OCI-LY7 (cell line): ENCODE data around the gene APOE. TPM values are rescaled to one million over a fixed set of nuclear protein-coding genes. Genes with fewer than 3 reads are reported as not detected.

Experiments
- BruUV-seq: library from RNA; stranded (reverse); fragments of 400-500 nt; replicated peaks from 2 replicates; lab custom pipeline; 2021; lab: Mats Ljungman, UMichigan
- CTCF ChIA-PET: fragments of 300-600 bp; sonication (Branson Sonifier 250); formaldehyde crosslinking; loops from one replicate; lab custom pipeline; 2022; ENCODE audit warnings: antibody characterized with exemption; ENCODE audit not compliant: unreplicated experiment; lab: Charles Lee
- POLR2A ChIA-PET: fragments of 300-600 bp; sonication (Branson Sonifier 250); formaldehyde crosslinking; loops from one replicate; lab custom pipeline; 2022; ENCODE audit warnings: antibody characterized with exemption; lab: Charles Lee
- DNase-seq: peaks from one replicate; pipeline ENCODE4 v3.0.0-alpha.2; 2015; ENCODE audit warnings: low spot score
- H2AFZ ChIP-seq: fragments of 200-600 bp; sonication (generic), shearing (Covaris generic); 2 replicates; pipeline ENCODE4 v1.6.1; 2014; ENCODE audit warnings: mild to moderate bottlenecking, antibody characterized with exemption, low read length, moderate library complexity
- H3K27ac ChIP-seq: fragments of 200-600 bp; sonication (generic); 2 replicates; pipeline ENCODE4 v1.5.1; 2014; ENCODE audit warnings: mixed run types, low read depth, mild to moderate bottlenecking, moderate library complexity, low read length, inconsistent platforms; ENCODE audit not compliant: poor library complexity, severe bottlenecking
- H3K36me3 ChIP-seq: fragments of 200-600 bp; sonication (generic); 2 replicates; pipeline ENCODE4 v1.6.1; 2014; ENCODE audit warnings: mild to moderate bottlenecking, antibody characterized with exemption, low read length, moderate library complexity, mixed read lengths; ENCODE audit not compliant: insufficient read depth
- H3K4me1 ChIP-seq: fragments of 200-600 bp; sonication (generic); 2 replicates; pipeline ENCODE4 v1.5.1; 2014; ENCODE audit warnings: mild to moderate bottlenecking, low read length; ENCODE audit not compliant: insufficient read depth, poor library complexity, severe bottlenecking
- H3K4me2 ChIP-seq: fragments of 200-600 bp; sonication (generic); 2 replicates; pipeline ENCODE4 v1.6.1; 2014; ENCODE audit warnings: mild to moderate bottlenecking, low read length
- H3K4me3 ChIP-seq: fragments of 200-600 bp; sonication (generic); 2 replicates; pipeline ENCODE4 v1.5.1; 2014; ENCODE audit warnings: mild to moderate bottlenecking, low read depth, low read length; ENCODE audit not compliant: poor library complexity, severe bottlenecking
- H3K79me2 ChIP-seq: fragments of 200-600 bp; sonication (generic); 2 replicates; pipeline ENCODE4 v1.6.1; 2016; ENCODE audit warnings: low read depth, mild to moderate bottlenecking, low read length, moderate library complexity, mixed read lengths; ENCODE audit not compliant: insufficient read depth
- H3K9me2 ChIP-seq: fragments of 200-600 bp; sonication (generic); 2 replicates; pipeline ENCODE4 v1.6.1; 2016; ENCODE audit warnings: mild to moderate bottlenecking, low read length, mixed read lengths; ENCODE audit not compliant: insufficient read depth
- H3K9me3 ChIP-seq: fragments of 200-600 bp; sonication (generic); 2 replicates; pipeline ENCODE4 v1.6.1; 2014; ENCODE audit warnings: mild to moderate bottlenecking, mixed run types, low read length, mixed read lengths
- H4K20me1 ChIP-seq: fragments of 200-600 bp; sonication (generic); 2 replicates; pipeline ENCODE4 v1.6.1; 2014; ENCODE audit warnings: mild to moderate bottlenecking, antibody characterized with exemption, low read length, moderate library complexity, mixed read lengths; ENCODE audit not compliant: insufficient read depth
- CTCF ChIP-seq: fragments of 200-600 bp; sonication (generic); conservative IDR thresholded peaks from 2 replicates; pipeline ENCODE4 v1.5.1; 2014; ENCODE audit warnings: mild to moderate bottlenecking, antibody characterized with exemption, low read length, moderate library complexity, mixed read lengths
- EZH2phosphoT487 ChIP-seq: fragments of 200-600 bp; sonication (generic); IDR thresholded peaks from 2 replicates; pipeline ENCODE4 v1.6.1; 2018; ENCODE audit warnings: low read depth, borderline replicate concordance, mild to moderate bottlenecking, mixed run types, antibody characterized with exemption, low read length, moderate library complexity, mixed read lengths
- intact Hi-C: fragments of 100-400 bp; cut with micrococcal nuclease; formaldehyde crosslinking; loops from one replicate; pipeline ENCODE4 v1.10.0; 2022; ENCODE audit not compliant: unreplicated experiment
- total RNA-seq, 2 experiments: library from RNA; depleted of rRNA in 1 of 2; stranded (reverse); fragments of >200 nt in 1 of 2; shearing (Covaris generic) in 1 of 2; gene quantifications; 2 replicates each; pipeline ENCODE4 v1.2.3, GENCODE V29; 2014 to 2022

APOE gene
- total RNA-seq, 2 experiments from 2014 or later: 1.8 to 2.1 TPM

GRCh38 chr19:44897835-44898234, 7.8 kb upstream of the APOE start:
- intact Hi-C loops: no loop called here
- H4K20me1 ChIP-seq: no peaks in the 10 kb centered on the region
- DNase-seq: no peak
- H3K27ac ChIP-seq: no peak overlapping the region
- ChIA-PET POLR2A (no interaction called here), CTCF (no interaction called here)
- peaks cover 12% of the 10 kb centered on the region for H3K79me2 ChIP-seq
- no peak overlapping the region for H3K4me3 ChIP-seq
- no peak overlapping the region for H2AFZ ChIP-seq
- no TSS peak for BruUV-seq
- no peaks in the 10 kb centered on the region for H3K9me2 ChIP-seq
- H3K9me3 ChIP-seq: no peaks in the 10 kb centered on the region
- peaks cover under 1% of the 10 kb centered on the region for H3K4me1 ChIP-seq
- H3K36me3 ChIP-seq: peaks cover 94% of the 10 kb centered on the region
- TF ChIP-seq CTCF: no peak
- TF ChIP-seq EZH2phosphoT487: no peak
- H3K4me2 ChIP-seq: no peak overlapping the region

GRCh38 chr19:44900328-44901244, 5.0 kb upstream of the APOE start:
- no peak for DNase-seq
- Histone ChIP-seq H3K4me3 (no peak overlapping the region), H3K9me3 (no peaks in the 10 kb centered on the region), H3K9me2 (no peaks in the 10 kb centered on the region), H3K79me2 (no peaks in the 10 kb centered on the region), H3K36me3 (peaks cover 87% of the 10 kb centered on the region), H3K4me1 (peaks cover 7% of the 10 kb centered on the region), H4K20me1 (no peaks in the 10 kb centered on the region), H2AFZ (no peak overlapping the region), H3K27ac (no peak overlapping the region), H3K4me2 (no peak overlapping the region)
- ChIA-PET CTCF (interaction anchor here (0.5 kb wide), 1 partner anchor 52 kb away, joined by 3 read pairs; no protein-coding TSS in a partner anchor), POLR2A (no interaction called here)
- TF ChIP-seq EZH2phosphoT487 (no peak), CTCF (no peak)
- intact Hi-C loops: loop anchor here (5.0 kb wide), 1 partner anchor 287 kb away; no protein-coding TSS in a partner anchor
- no TSS peak for BruUV-seq

- TSS peak; percentile 89 for BruUV-seq
- Histone ChIP-seq H3K4me2 (no peak overlapping the region), H3K9me2 (no peaks in the 10 kb centered on the region), H3K9me3 (no peaks in the 10 kb centered on the region), H3K4me3 (no peak overlapping the region), H3K27ac (no peak overlapping the region), H2AFZ (no peak overlapping the region), H4K20me1 (no peaks in the 10 kb centered on the region), H3K79me2 (no peaks in the 10 kb centered on the region), H3K36me3 (peaks cover 61% of the 10 kb centered on the region), H3K4me1 (peaks cover 15% of the 10 kb centered on the region)
- POLR2A ChIA-PET: no interaction called here
- no peak for DNase-seq
- CTCF ChIA-PET: no interaction called here
- intact Hi-C loops: loop anchor here (2.0 to 5.0 kb wide), 2 partner anchors 48 to 284 kb away; no protein-coding TSS in a partner anchor
- TF ChIP-seq EZH2phosphoT487 (no peak), CTCF (no peak)
Observed at GRCh38 chr19:44903216-44903601, 2.4 kb upstream of the APOE start.
